Hepatocyte (in vitro differentiated cells): ENCODE measurements around the gene CENPP. TPM values are rescaled to one million over a fixed set of nuclear protein-coding genes. Genes with fewer than 3 reads are reported as not detected.
A peak's percentile ranks its signal among the peaks of the same experiment; 100 is the strongest.

Experiments
- DNase-seq: peaks from one replicate; pipeline ENCODE4 v3.0.0-alpha.2; 2016; ENCODE audit warnings: low spot score
- H2AFZ ChIP-seq: fragments of 200-600 bp; sonication (generic); 2 replicates; pipeline ENCODE4 v1.6.0; 2016; ENCODE audit warnings: antibody characterized with exemption, mild to moderate bottlenecking
- H3K27ac ChIP-seq: fragments of 200-600 bp; sonication (generic); 2 replicates; pipeline ENCODE4 v1.5.1; 2016; ENCODE audit warnings: mild to moderate bottlenecking
- H3K27me3 ChIP-seq: fragments of 200-600 bp; sonication (generic); 2 replicates; pipeline ENCODE4 v1.6.1; 2016
- H3K36me3 ChIP-seq: fragments of 200-600 bp; sonication (generic); replicated peaks from 2 replicates; pipeline ENCODE4 v1.5.1; 2016; ENCODE audit warnings: low read depth; ENCODE audit not compliant: insufficient read depth
- H3K4me1 ChIP-seq: fragments of 200-600 bp; sonication (generic); 2 replicates; pipeline ENCODE4 v1.5.1; 2016; ENCODE audit warnings: mild to moderate bottlenecking, moderate library complexity; ENCODE audit not compliant: insufficient read depth
- H3K4me2 ChIP-seq: fragments of 200-600 bp; sonication (generic); 2 replicates; pipeline ENCODE4 v1.6.0; 2016
- H3K4me3 ChIP-seq: fragments of 200-600 bp; sonication (generic); 2 replicates; pipeline ENCODE4 v1.5.1; 2016; ENCODE audit warnings: mild to moderate bottlenecking
- H3K79me2 ChIP-seq: fragments of 200-600 bp; sonication (generic); 2 replicates; pipeline ENCODE4 v1.6.0; 2017; ENCODE audit warnings: mild to moderate bottlenecking
- H3K9me2 ChIP-seq: fragments of 200-600 bp; sonication (generic); replicated peaks from 2 replicates; pipeline ENCODE4 v1.6.0; 2017; ENCODE audit warnings: mild to moderate bottlenecking; ENCODE audit not compliant: insufficient read depth
- H3K9me3 ChIP-seq: fragments of 200-600 bp; sonication (generic); 2 replicates; pipeline ENCODE4 v1.5.1; 2016; ENCODE audit warnings: low read depth, mild to moderate bottlenecking
- H4K20me1 ChIP-seq: fragments of 200-600 bp; sonication (generic); 2 replicates; pipeline ENCODE4 v1.6.0; 2016; ENCODE audit warnings: mild to moderate bottlenecking; ENCODE audit not compliant: insufficient read depth, poor library complexity, severe bottlenecking
- EZH2 ChIP-seq: fragments of 200-600 bp; sonication (generic); IDR thresholded peaks from 2 replicates; pipeline ENCODE4 v1.6.1; 2016; ENCODE audit warnings: antibody characterized with exemption, mild to moderate bottlenecking, borderline replicate concordance
- EZH2phosphoT487 ChIP-seq: fragments of 200-600 bp; sonication (generic); IDR thresholded peaks from one replicate; pipeline ENCODE4 v1.6.1; 2018; ENCODE audit warnings: antibody characterized with exemption, mild to moderate bottlenecking, low read depth, moderate library complexity; ENCODE audit not compliant: unreplicated experiment, severe bottlenecking
- WGBS: methylation state at CpG from one replicate; pipeline ENCODE4 v1.1.6; 2016; ENCODE audit warnings: low lambda C conversion rate; ENCODE audit errors: missing lambda C conversion rate; 5-methylcytosine and 5-hydroxymethylcytosine counted together
- polyA plus RNA-seq: library from polyadenylated mRNA; unstranded; fragments of >200 nt; fragmentation: Nextera tagmentation; extraction: Ambion mirVana; gene quantifications from 2 replicates; pipeline ENCODE4 v1.2.1, GENCODE V29; 2016
- total RNA-seq: library from RNA; depleted of rRNA; stranded (reverse); fragments of >200 nt; gene quantifications from 2 replicates; pipeline ENCODE4 v1.2.3, GENCODE V29; 2014
- TF ChIP-seq, protein P1 (sequence below): fragments of 200-600 bp; sonication (generic); IDR thresholded peaks from 2 replicates; pipeline ENCODE4 v1.5.1; 2016; ENCODE audit warnings: antibody characterized with exemption, mild to moderate bottlenecking; ENCODE audit not compliant: poor library complexity

CENPP gene
- total and polyA plus RNA-seq, 2 experiments from 2014 or later: 5.1 to 5.9 TPM

- no peaks in the 10 kb centered on the region for H4K20me1 ChIP-seq
- no peaks in the 10 kb centered on the region for H3K27me3 ChIP-seq
- no peaks in the 10 kb centered on the region for H3K4me1 ChIP-seq
- H3K4me2 ChIP-seq: no peak overlapping the region
- no peaks in the 10 kb centered on the region for H3K36me3 ChIP-seq
- no peaks in the 10 kb centered on the region for H3K9me3 ChIP-seq
- H3K27ac ChIP-seq: no peak overlapping the region
- TF ChIP-seq, protein P1, sequence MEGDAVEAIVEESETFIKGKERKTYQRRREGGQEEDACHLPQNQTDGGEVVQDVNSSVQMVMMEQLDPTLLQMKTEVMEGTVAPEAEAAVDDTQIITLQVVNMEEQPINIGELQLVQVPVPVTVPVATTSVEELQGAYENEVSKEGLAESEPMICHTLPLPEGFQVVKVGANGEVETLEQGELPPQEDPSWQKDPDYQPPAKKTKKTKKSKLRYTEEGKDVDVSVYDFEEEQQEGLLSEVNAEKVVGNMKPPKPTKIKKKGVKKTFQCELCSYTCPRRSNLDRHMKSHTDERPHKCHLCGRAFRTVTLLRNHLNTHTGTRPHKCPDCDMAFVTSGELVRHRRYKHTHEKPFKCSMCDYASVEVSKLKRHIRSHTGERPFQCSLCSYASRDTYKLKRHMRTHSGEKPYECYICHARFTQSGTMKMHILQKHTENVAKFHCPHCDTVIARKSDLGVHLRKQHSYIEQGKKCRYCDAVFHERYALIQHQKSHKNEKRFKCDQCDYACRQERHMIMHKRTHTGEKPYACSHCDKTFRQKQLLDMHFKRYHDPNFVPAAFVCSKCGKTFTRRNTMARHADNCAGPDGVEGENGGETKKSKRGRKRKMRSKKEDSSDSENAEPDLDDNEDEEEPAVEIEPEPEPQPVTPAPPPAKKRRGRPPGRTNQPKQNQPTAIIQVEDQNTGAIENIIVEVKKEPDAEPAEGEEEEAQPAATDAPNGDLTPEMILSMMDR: peak; percentile 48
- TF ChIP-seq EZH2phosphoT487: no peak
- 76% methylated on average over 1 of the region's 1 CpG for WGBS
- no peaks in the 10 kb centered on the region for H3K79me2 ChIP-seq
- H3K9me2 ChIP-seq: no peaks in the 10 kb centered on the region
- H3K4me3 ChIP-seq: no peak overlapping the region
- H2AFZ ChIP-seq: no peak overlapping the region
- DNase-seq: no peak
These were observed 17.2 kb downstream of the CENPP start for GRCh38 chr9:92342825-92343488.

DNA sequence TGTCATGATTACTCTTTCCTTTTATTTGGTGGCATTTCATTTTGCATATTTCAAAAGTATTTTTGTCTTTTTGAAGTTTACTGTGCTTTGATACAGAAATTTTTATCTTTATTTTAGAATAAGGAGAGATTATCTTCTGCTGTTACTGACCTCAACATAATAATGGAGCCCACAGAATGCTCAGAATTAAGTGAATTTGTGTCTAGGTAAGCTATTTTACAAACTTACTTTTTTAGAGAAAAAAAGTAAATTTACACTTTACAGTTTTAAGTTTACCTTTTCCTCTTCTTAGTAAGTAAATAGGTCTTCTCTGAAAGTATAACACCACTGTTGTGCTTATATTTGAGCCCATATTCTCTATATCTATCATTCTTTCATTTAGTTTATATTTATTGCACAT, 19.8 kb downstream of the CENPP start:
- Histone ChIP-seq H3K36me3 (no peaks in the 10 kb centered on the region), H3K9me3 (no peaks in the 10 kb centered on the region), H2AFZ (no peak overlapping the region), H3K79me2 (no peaks in the 10 kb centered on the region), H3K4me3 (no peak overlapping the region), H4K20me1 (no peaks in the 10 kb centered on the region), H3K27me3 (no peaks in the 10 kb centered on the region), H3K4me2 (no peak overlapping the region), H3K9me2 (no peaks in the 10 kb centered on the region), H3K27ac (no peak overlapping the region), H3K4me1 (peaks cover 4% of the 10 kb centered on the region)
- TF ChIP-seq EZH2phosphoT487 (no peak), EZH2 (no peak)
- TF ChIP-seq, protein P1: no peak
- DNase-seq: no peak

DNA sequence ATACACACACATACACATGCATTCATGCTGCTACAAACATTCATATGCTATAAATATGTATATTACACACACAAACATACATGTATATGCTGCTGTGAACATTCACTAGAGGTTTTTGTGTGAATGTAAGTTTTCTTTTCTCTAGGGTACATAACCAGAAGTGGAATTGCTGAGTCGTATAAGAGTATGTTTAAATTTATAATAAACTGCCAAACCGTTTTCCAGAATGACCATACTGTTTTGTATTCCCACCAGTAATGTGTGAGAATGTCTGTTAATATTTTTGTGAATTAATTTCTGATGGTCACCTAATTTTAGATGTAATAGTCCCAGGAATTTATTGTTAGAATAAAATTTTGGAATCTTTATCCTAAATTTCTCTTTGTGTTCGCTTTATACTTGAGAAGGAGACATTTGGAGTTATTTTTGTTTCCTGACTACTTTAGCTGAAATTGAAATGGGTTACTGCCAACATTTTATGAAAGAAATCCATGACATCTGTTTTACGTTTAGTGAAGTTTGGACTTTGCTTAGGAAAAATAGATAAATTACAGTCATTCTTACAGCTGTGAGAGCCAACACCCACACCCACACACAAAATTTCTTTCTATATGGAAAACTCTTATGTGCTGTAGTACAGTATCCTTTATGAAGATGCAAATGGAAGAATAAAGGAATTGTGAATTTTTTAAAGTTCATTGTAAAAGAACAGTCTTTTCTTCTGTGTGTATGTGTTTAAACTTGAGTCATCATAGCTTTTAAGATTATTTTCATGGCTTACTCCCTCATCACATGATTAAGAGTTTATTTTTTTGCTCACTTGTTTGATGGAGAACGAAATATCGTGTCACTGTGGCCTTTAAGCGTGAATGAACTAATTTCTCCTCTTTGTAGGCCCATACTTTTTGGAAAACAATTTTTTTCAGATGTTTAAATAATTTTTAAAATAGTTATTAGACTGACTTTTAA, 24.3 kb downstream of the CENPP start:
- Histone ChIP-seq H3K9me2 (no peaks in the 10 kb centered on the region), H2AFZ (no peak overlapping the region), H3K4me2 (peak overlapping the region; percentile 4), H3K79me2 (no peaks in the 10 kb centered on the region), H3K9me3 (no peaks in the 10 kb centered on the region), H4K20me1 (no peaks in the 10 kb centered on the region), H3K4me1 (peaks cover 10% of the 10 kb centered on the region), H3K4me3 (no peak overlapping the region), H3K27ac (peak overlapping the region; percentile 86), H3K27me3 (no peaks in the 10 kb centered on the region), H3K36me3 (no peaks in the 10 kb centered on the region)
- peak; percentile 17 for DNase-seq
- 61% methylated on average over 7 of the region's 7 CpGs for WGBS
- TF ChIP-seq EZH2phosphoT487: no peak
- TF ChIP-seq EZH2: no peak
- TF ChIP-seq, protein P1: no peak
